GM12878 (cell line): ENCODE measurements around the gene ZCCHC24. TPM values are rescaled to one million over a fixed set of nuclear protein-coding genes. Genes with fewer than 3 reads are reported as not detected.

Experiments
- ATAC-seq: fragments of 200-7000 bp; cut with Tn5 transposase; 3 replicates; pipeline ENCODE4 v1.9.1; 2020; ENCODE audit warnings: mild to moderate bottlenecking, moderate library complexity
- BruUV-seq: library from RNA; stranded (reverse); fragments of 400-500 nt; replicated peaks from 2 replicates; lab custom pipeline; 2021; lab: Mats Ljungman, UMichigan
- CTCF ChIA-PET: fragments of 300-600 bp; sonication (Branson Sonifier 250); formaldehyde crosslinking; extraction: SDS; loops from one replicate; lab custom pipeline; 2021; ENCODE audit warnings: inconsistent platforms; lab: Yijun Ruan, JAX
- POLR2A ChIA-PET: fragments of 350-600 bp; formaldehyde crosslinking; extraction: SDS; loops from one replicate; lab custom pipeline; 2021; ENCODE audit warnings: inconsistent platforms; lab: Charles Lee
- RAD21 ChIA-PET: fragments of 300-600 bp; sonication (Branson Sonifier 250); formaldehyde crosslinking; loops from one replicate; lab custom pipeline; 2023; ENCODE audit warnings: antibody characterized with exemption; ENCODE audit not compliant: unreplicated experiment; lab: Charles Lee
- SMC1A ChIA-PET: fragments of 300-600 bp; sonication (Branson Sonifier 250); formaldehyde crosslinking; loops from one replicate; lab custom pipeline; 2023; ENCODE audit not compliant: unreplicated experiment, uncharacterized antibody; lab: Charles Lee
- DNase-seq: peaks from one replicate; pipeline ENCODE4 v3.0.0-alpha.2; 2011; ENCODE audit warnings: low read depth, low spot score
- FAIRE-seq: peaks from 3 replicates; lab custom pipeline; 2011; peaks lifted over from hg19 to GRCh38; lab: Jason Lieb, UNC
- H2AFZ ChIP-seq: 2 replicates; pipeline ENCODE4 v1.6.0; 2011; ENCODE audit warnings: low read depth, low read length, control low read depth; ENCODE audit not compliant: control insufficient read depth
- H3K27ac ChIP-seq: 2 replicates; pipeline ENCODE4 v1.5.1; 2011; ENCODE audit warnings: control low read depth; ENCODE audit not compliant: control insufficient read depth, insufficient read depth
- H3K27me3 ChIP-seq, 2 experiments: replicated peaks in 1 of 2; 2 replicates each; pipeline versions ENCODE4 v1.6.0 to v1.6.1; 2011; ENCODE audit warnings: low read length in 1 of 2; ENCODE audit not compliant: control insufficient read depth in 2 of 2, insufficient read depth in 2 of 2
- H3K36me3 ChIP-seq, 2 experiments: 2 replicates each; pipeline ENCODE4 v1.5.1; 2011; ENCODE audit warnings: low read length in 1 of 2; ENCODE audit not compliant: control insufficient read depth in 2 of 2, insufficient read depth in 2 of 2
- H3K4me1 ChIP-seq: 2 replicates; pipeline ENCODE4 v1.6.1; 2011; ENCODE audit warnings: mild to moderate bottlenecking, low read length, moderate library complexity, mixed read lengths; ENCODE audit not compliant: control insufficient read depth, insufficient read depth
- H3K4me2 ChIP-seq: 2 replicates; pipeline ENCODE4 v1.6.0; 2011; ENCODE audit warnings: control low read depth; ENCODE audit not compliant: control insufficient read depth, insufficient read depth
- H3K4me3 ChIP-seq: fragments of 200-600 bp; sonication (generic); 2 replicates; pipeline ENCODE4 v1.5.1; 2016
- H3K79me2 ChIP-seq: 2 replicates; pipeline ENCODE4 v1.6.0; 2011; ENCODE audit warnings: low read length; ENCODE audit not compliant: control insufficient read depth, insufficient read depth
- H3K9ac ChIP-seq: 2 replicates; pipeline ENCODE4 v1.8.0; 2011; ENCODE audit warnings: low read length, control low read depth, mixed read lengths; ENCODE audit not compliant: control insufficient read depth, insufficient read depth
- H3K9me3 ChIP-seq: replicated peaks from 3 replicates; pipeline ENCODE4 v1.5.1; 2011; ENCODE audit warnings: mild to moderate bottlenecking, low read length; ENCODE audit not compliant: control insufficient read depth, insufficient read depth
- H4K20me1 ChIP-seq: 2 replicates; pipeline ENCODE4 v1.6.0; 2011; ENCODE audit not compliant: control insufficient read depth, insufficient read depth
- BACH1 ChIP-seq: fragments of 450-650 bp; IDR thresholded peaks from 2 replicates; pipeline ENCODE4 v1.6.1; 2017; ENCODE audit warnings: mild to moderate bottlenecking, borderline replicate concordance
- ZNF217 ChIP-seq: fragments of 450-650 bp; IDR thresholded peaks from 2 replicates; pipeline ENCODE4 v1.6.1; 2017; ENCODE audit warnings: antibody characterized with exemption, mild to moderate bottlenecking
- WGBS: methylation state at CpG from one replicate; pipeline ENCODE4 v1.1.6; 2016; ENCODE audit warnings: low lambda C conversion rate; ENCODE audit not compliant: insufficient replicate concordance, insufficient coverage; ENCODE audit errors: missing lambda C conversion rate; 5-methylcytosine and 5-hydroxymethylcytosine counted together
- in situ Hi-C: fragments of 300-500 bp; cut with MboI; formaldehyde crosslinking; loops from 9 replicates; pipeline ENCODE4 v1.14.3; 2018; ENCODE audit warnings: mixed read lengths
- intact Hi-C: fragments of 100-400 bp; cut with micrococcal nuclease; formaldehyde crosslinking; loops from one replicate; pipeline ENCODE4 v1.14.2; 2022; ENCODE audit not compliant: unreplicated experiment
- polyA plus RNA-seq, 11 experiments: library from polyadenylated mRNA; depleted of rRNA in 4 of 11; unstranded in 6 of 11; stranded (reverse) in 5 of 11; fragments of >200 nt; fragmentation: Nextera tagmentation in 4 of 11; fragmentation: Illumina TruSeq in 1 of 11; extraction: Ambion mirVana in 4 of 11; extraction: Trizol in 1 of 11; gene quantifications; 1 replicate in 1 of 11; 2 replicates in 10 of 11; pipeline versions ENCODE4 v1.2.1 to v1.2.3, GENCODE V29; 2011 to 2016; ENCODE audit warnings: inconsistent platforms in 2 of 11, missing spikeins in 2 of 11, low read depth in 1 of 11
- total RNA-seq, 4 experiments: library from RNA; depleted of rRNA in 3 of 4; stranded (reverse); fragments of >200 nt in 3 of 4; fragmentation: Illumina TruSeq in 1 of 4; extraction: Trizol in 1 of 4; gene quantifications; 2 replicates each; pipeline versions ENCODE4 v1.2.1 to v1.2.3, GENCODE V29; 2013 to 2021

The ZCCHC24 gene
- total and polyA plus RNA-seq, 10 of the 15 experiments (the other 5 are each of a cell fraction or from before 2014, with no cell fraction given): 0.02 to 0.62 (median 0.04) TPM; not detected in 4

GRCh38 chr10:79387466-79387973 is 57.9 kb downstream of the ZCCHC24 start (continued):
- no peak for TF ChIP-seq BACH1
- TF ChIP-seq, all 136 proteins: peak for 0

- POLR2A ChIA-PET: no interaction called here
- SMC1A ChIA-PET: interaction anchor here (1.4 kb wide), 1 partner anchor 13 kb away, joined by 6 read pairs; no protein-coding TSS in a partner anchor
- no TSS peak for BruUV-seq
- Histone ChIP-seq H3K36me3 (no peaks in the 10 kb centered on the region), H3K4me3 (no peak overlapping the region), H3K9me3 (no peaks in the 10 kb centered on the region), H2AFZ (no peak overlapping the region), H3K9ac (no peak overlapping the region), H3K27ac (no peak overlapping the region), H3K27me3 (peaks cover 0 to 2% of the 10 kb centered on the region in 2 experiments; a peak in 1 of 4 replicates), H3K4me2 (no peak overlapping the region), H4K20me1 (no peaks in the 10 kb centered on the region), H3K79me2 (no peaks in the 10 kb centered on the region), H3K4me1 (peaks cover 6% of the 10 kb centered on the region; the same call in 1 of the 2 replicates)
- WGBS: 42% methylated on average over 24 of the region's 24 CpGs
- no peak for TF ChIP-seq ZNF217
- no peak for DNase-seq
- no peak for ATAC-seq
- intact Hi-C loops: no loop called here
- no peak for FAIRE-seq
- CTCF ChIA-PET: interaction anchor here (1.1 to 1.5 kb wide), 2 partner anchors 10 to 101 kb away, joined by 3 to 5 read pairs; no protein-coding TSS in a partner anchor
- RAD21 ChIA-PET: interaction anchor here (1.8 kb wide), 1 partner anchor 13 kb away, joined by 6 read pairs; no protein-coding TSS in a partner anchor
- in situ Hi-C loops: no loop called here
Measured at GRCh38 chr10:79386637-79387465, 58.6 kb downstream of the ZCCHC24 start.
